HCT116 (cell line): Measurements from ENCODE around the gene TIAM1. TPM values are rescaled to one million over a fixed set of nuclear protein-coding genes. Genes with fewer than 3 reads are reported as not detected.

Experiments
- ATAC-seq: fragments of 200-7000 bp; cut with Tn5 transposase; 2 replicates; pipeline ENCODE4 v1.9.1; 2020; ENCODE audit warnings: mild to moderate bottlenecking, moderate library complexity
- BruUV-seq: library from RNA; stranded (reverse); fragments of 400-500 nt; replicated peaks from 2 replicates; lab custom pipeline; 2021; lab: Mats Ljungman, UMichigan
- CTCF ChIA-PET: fragments of 300-600 bp; sonication (Branson Sonifier 250); formaldehyde crosslinking; loops from one replicate; lab custom pipeline; 2021; ENCODE audit warnings: antibody characterized with exemption; lab: Charles Lee
- POLR2A ChIA-PET: fragments of 300-600, 350-600 bp; sonication (Branson Sonifier 250); formaldehyde crosslinking; loops from one replicate; lab custom pipeline; 2021; ENCODE audit warnings: antibody characterized with exemption; lab: Charles Lee
- RAD21 ChIA-PET, 2 experiments: fragments of 300-600 bp; sonication (Branson Sonifier 250); formaldehyde crosslinking; loops; one replicate each; lab custom pipeline; 2023; ENCODE audit warnings: low total read pairs in 2 of 2; ENCODE audit not compliant: uncharacterized antibody in 2 of 2, unreplicated experiment in 2 of 2, low non-redundant PET in 1 of 2; lab: Charles Lee
- DNase-seq: peaks from one replicate; pipeline ENCODE4 v3.0.0-alpha.2; 2010; ENCODE audit warnings: low read depth, low spot score
- H2AFZ ChIP-seq: fragments of 200-600 bp; shearing (Covaris generic), sonication (generic); 2 replicates; pipeline ENCODE4 v1.6.1; 2017; ENCODE audit warnings: low read depth, mixed run types, mixed read lengths, antibody characterized with exemption, low read length; ENCODE audit not compliant: poor library complexity, severe bottlenecking
- H3K27ac ChIP-seq: 2 replicates; pipeline ENCODE4 v1.5.1; 2012; ENCODE audit warnings: low read depth, low read length
- H3K27me3 ChIP-seq: fragments of 200-600 bp; sonication (generic); 2 replicates; pipeline ENCODE4 v1.6.1; 2016; ENCODE audit warnings: mixed run types, low read length, mixed read lengths; ENCODE audit not compliant: insufficient read depth
- H3K36me3 ChIP-seq, 2 experiments: fragments of 200-500 bp in 1 of 2; fragments of 200-600 bp in 1 of 2; sonication (Bioruptor generic) in 1 of 2; sonication (generic) in 1 of 2; 2 replicates each; pipeline versions ENCODE4 v1.5.1 to v1.6.1; 2014 to 2016; ENCODE audit warnings: low read length in 2 of 2, inconsistent platforms in 1 of 2, mixed read lengths in 1 of 2, mixed run types in 1 of 2; ENCODE audit not compliant: insufficient read depth in 2 of 2, control insufficient read depth in 1 of 2
- H3K4me1 ChIP-seq, 2 experiments: fragments of 200-600 bp in 1 of 2; sonication (generic) in 1 of 2; 2 replicates each; pipeline versions ENCODE4 v1.5.1 to v1.6.1; 2012 to 2017; ENCODE audit warnings: low read length in 2 of 2, inconsistent platforms in 1 of 2, mild to moderate bottlenecking in 1 of 2, mixed read lengths in 1 of 2, mixed run types in 1 of 2, moderate library complexity in 1 of 2; ENCODE audit not compliant: insufficient read depth in 2 of 2, control insufficient read depth in 1 of 2
- H3K4me2 ChIP-seq: fragments of 200-600 bp; sonication (generic); 2 replicates; pipeline ENCODE4 v1.6.1; 2017; ENCODE audit warnings: mixed run types, low read length, mixed read lengths
- H3K4me3 ChIP-seq, 2 experiments: fragments of 200-600 bp in 1 of 2; sonication (generic) in 1 of 2; replicated peaks in 1 of 2; 2 replicates each; pipeline ENCODE4 v1.5.1; 2011 to 2016; ENCODE audit warnings: low read length in 2 of 2, control low read depth in 1 of 2, low read depth in 1 of 2, mild to moderate bottlenecking in 1 of 2, mixed read lengths in 1 of 2, mixed run types in 1 of 2
- H3K79me2 ChIP-seq: fragments of 200-600 bp; sonication (generic); 2 replicates; pipeline ENCODE4 v1.6.1; 2017; ENCODE audit warnings: mild to moderate bottlenecking, mixed run types, low read length, moderate library complexity, mixed read lengths; ENCODE audit not compliant: insufficient read depth
- H3K9ac ChIP-seq: fragments of 200-600 bp; sonication (generic); 2 replicates; pipeline ENCODE4 v1.6.1; 2016; ENCODE audit warnings: low read length, mixed read lengths
- H3K9me2 ChIP-seq: fragments of 200-600 bp; sonication (generic), shearing (Covaris generic); 2 replicates; pipeline ENCODE4 v1.6.1; 2017; ENCODE audit warnings: mixed run types, mild to moderate bottlenecking, moderate library complexity; ENCODE audit not compliant: insufficient read depth
- H3K9me3 ChIP-seq, 2 experiments: fragments of 200-500 bp in 1 of 2; fragments of 200-600 bp in 1 of 2; sonication (Bioruptor generic) in 1 of 2; sonication (generic) in 1 of 2; 2 replicates each; pipeline ENCODE4 v1.6.1; 2014 to 2017; ENCODE audit warnings: low read length in 2 of 2, mixed read lengths in 2 of 2, inconsistent platforms in 1 of 2, low read depth in 1 of 2, mild to moderate bottlenecking in 1 of 2, mixed run types in 1 of 2, moderate library complexity in 1 of 2; ENCODE audit not compliant: control insufficient read depth in 1 of 2, insufficient read depth in 1 of 2
- H4K20me1 ChIP-seq: fragments of 200-600 bp; sonication (generic), shearing (Covaris generic); 2 replicates; pipeline ENCODE4 v1.6.1; 2017; ENCODE audit warnings: mixed run types, mild to moderate bottlenecking, moderate library complexity; ENCODE audit not compliant: insufficient read depth
- CEBPB ChIP-seq: IDR thresholded peaks from 2 replicates; pipeline ENCODE4 v1.6.1; 2012; ENCODE audit warnings: low read depth
- FOSL1 ChIP-seq: IDR thresholded peaks from 2 replicates; pipeline ENCODE4 v1.6.1; 2012; ENCODE audit warnings: low read depth
- MAX ChIP-seq: IDR thresholded peaks from 2 replicates; pipeline ENCODE4 v1.6.1; 2012
- POLR2AphosphoS5 ChIP-seq: IDR thresholded peaks from 2 replicates; pipeline ENCODE4 v1.6.1; 2011; ENCODE audit warnings: mild to moderate bottlenecking, low read depth, low read length, moderate library complexity
- RAD21 ChIP-seq: IDR thresholded peaks from 2 replicates; pipeline ENCODE4 v1.6.1; 2012; ENCODE audit warnings: low read depth, mild to moderate bottlenecking
- SIN3A ChIP-seq: IDR thresholded peaks from 2 replicates; pipeline ENCODE4 v1.6.1; 2012; ENCODE audit warnings: low read depth
- SP1 ChIP-seq: IDR thresholded peaks from 2 replicates; pipeline ENCODE4 v1.6.1; 2012; ENCODE audit warnings: low read depth
- ZBTB33 ChIP-seq: IDR thresholded peaks from 2 replicates; pipeline ENCODE4 v1.6.1; 2011; ENCODE audit warnings: mild to moderate bottlenecking, low read length, moderate library complexity; ENCODE audit not compliant: insufficient replicate concordance; ENCODE audit errors: extremely low read depth
- intact Hi-C: fragments of 100-400 bp; cut with micrococcal nuclease; formaldehyde crosslinking; loops from 2 replicates; pipeline ENCODE4 v1.10.0; 2022
- total RNA-seq: library from RNA; stranded (reverse); gene quantifications from one replicate; pipeline ENCODE4 v1.2.1, GENCODE V29; 2021; ENCODE audit not compliant: unreplicated experiment
- TF ChIP-seq, protein P1 (sequence below): IDR thresholded peaks from 2 replicates; pipeline ENCODE4 v1.6.1; 2012

TIAM1 gene
- total RNA-seq, 1 experiment from 2014 or later = 47.8 TPM

- RAD21 ChIA-PET = interaction anchor here in 1 of 2 experiments (0.6 kb wide), 1 partner anchor 104 kb away, joined by 3 read pairs; no protein-coding TSS in a partner anchor
- Histone ChIP-seq H3K9ac (no peak overlapping the region), H4K20me1 (no peaks in the 10 kb centered on the region), H3K27me3 (no peaks in the 10 kb centered on the region), H3K27ac (no peak overlapping the region), H2AFZ (no peak overlapping the region), H3K9me2 (no peaks in the 10 kb centered on the region), H3K79me2 (no peaks in the 10 kb centered on the region), H3K4me2 (no peak overlapping the region), H3K36me3 (no peaks in the 10 kb centered on the region), H3K9me3 (no peaks in the 10 kb centered on the region), H3K4me3 (no peak overlapping the region), H3K4me1 (peaks cover 24 to 29% of the 10 kb centered on the region in 2 experiments)
- TF ChIP-seq, protein P1, sequence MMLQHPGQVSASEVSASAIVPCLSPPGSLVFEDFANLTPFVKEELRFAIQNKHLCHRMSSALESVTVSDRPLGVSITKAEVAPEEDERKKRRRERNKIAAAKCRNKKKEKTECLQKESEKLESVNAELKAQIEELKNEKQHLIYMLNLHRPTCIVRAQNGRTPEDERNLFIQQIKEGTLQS = no peak
- TF ChIP-seq RAD21 (no peak), MAX (no peak), SIN3A (no peak), ZBTB33 (no peak), CEBPB (no peak), POLR2AphosphoS5 (no peak), FOSL1 (no peak), SP1 (no peak)
- DNase-seq (no peak), ATAC-seq (no peak)
- BruUV-seq = no TSS peak
- intact Hi-C loops = loop anchor here (10.0 kb wide), 1 partner anchor 143 kb away; the partner anchor contains the start of gene TIAM1
- POLR2A ChIA-PET = interaction anchor here (1.0 kb wide), 1 partner anchor 357 kb away, joined by 3 read pairs; no protein-coding TSS in a partner anchor
- CTCF ChIA-PET = interaction anchor here (1.9 kb wide), 1 partner anchor 379 kb away, joined by 10 read pairs; no protein-coding TSS in a partner anchor
Observed at GRCh38 chr21:31201548-31201947, 142.5 kb downstream of the TIAM1 start.
